Measurements from ENCODE around the gene SLC12A8.

GRCh38 chr3:125059488-125060245 is 152.9 kb downstream of the SLC12A8 start:
- no peak for TF ChIP-seq SIN3B (IDR thresholded peaks at IDR 0.05; ENCODE audit: low read length)
- TF ChIP-seq RCOR2 (CRISPR knock-in tag; IDR thresholded peaks at IDR 0.05) = no peak
- TF ChIP-seq REST (IDR thresholded peaks at IDR 0.05; ENCODE audit: borderline replicate concordance in 1 of 2, low read depth in 1 of 2, low read length in 2 of 2) = no peak
- TF ChIP-seq, protein P1, sequence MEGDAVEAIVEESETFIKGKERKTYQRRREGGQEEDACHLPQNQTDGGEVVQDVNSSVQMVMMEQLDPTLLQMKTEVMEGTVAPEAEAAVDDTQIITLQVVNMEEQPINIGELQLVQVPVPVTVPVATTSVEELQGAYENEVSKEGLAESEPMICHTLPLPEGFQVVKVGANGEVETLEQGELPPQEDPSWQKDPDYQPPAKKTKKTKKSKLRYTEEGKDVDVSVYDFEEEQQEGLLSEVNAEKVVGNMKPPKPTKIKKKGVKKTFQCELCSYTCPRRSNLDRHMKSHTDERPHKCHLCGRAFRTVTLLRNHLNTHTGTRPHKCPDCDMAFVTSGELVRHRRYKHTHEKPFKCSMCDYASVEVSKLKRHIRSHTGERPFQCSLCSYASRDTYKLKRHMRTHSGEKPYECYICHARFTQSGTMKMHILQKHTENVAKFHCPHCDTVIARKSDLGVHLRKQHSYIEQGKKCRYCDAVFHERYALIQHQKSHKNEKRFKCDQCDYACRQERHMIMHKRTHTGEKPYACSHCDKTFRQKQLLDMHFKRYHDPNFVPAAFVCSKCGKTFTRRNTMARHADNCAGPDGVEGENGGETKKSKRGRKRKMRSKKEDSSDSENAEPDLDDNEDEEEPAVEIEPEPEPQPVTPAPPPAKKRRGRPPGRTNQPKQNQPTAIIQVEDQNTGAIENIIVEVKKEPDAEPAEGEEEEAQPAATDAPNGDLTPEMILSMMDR (CRISPR knock-in tag; IDR thresholded peaks at IDR 0.05) = no peak
- TF ChIP-seq ZBTB8A (CRISPR knock-in tag; IDR thresholded peaks at IDR 0.05; ENCODE audit: borderline replicate concordance, low read depth) = no peak
- no peak for TF ChIP-seq MAX (IDR thresholded peaks at IDR 0.05)
- TF ChIP-seq, protein P2, sequence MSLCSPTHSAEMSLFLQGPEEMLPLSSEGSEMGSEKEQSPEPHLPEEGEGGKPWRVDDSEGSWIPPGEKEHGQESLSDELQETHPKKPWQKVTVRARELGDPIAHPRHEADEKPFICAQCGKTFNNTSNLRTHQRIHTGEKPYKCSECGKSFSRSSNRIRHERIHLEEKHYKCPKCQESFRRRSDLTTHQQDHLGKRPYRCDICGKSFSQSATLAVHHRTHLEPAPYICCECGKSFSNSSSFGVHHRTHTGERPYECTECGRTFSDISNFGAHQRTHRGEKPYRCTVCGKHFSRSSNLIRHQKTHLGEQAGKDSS (CRISPR knock-in tag; IDR thresholded peaks at IDR 0.05; ENCODE audit: borderline replicate concordance, low read depth) = no peak
- TF ChIP-seq, protein P3, sequence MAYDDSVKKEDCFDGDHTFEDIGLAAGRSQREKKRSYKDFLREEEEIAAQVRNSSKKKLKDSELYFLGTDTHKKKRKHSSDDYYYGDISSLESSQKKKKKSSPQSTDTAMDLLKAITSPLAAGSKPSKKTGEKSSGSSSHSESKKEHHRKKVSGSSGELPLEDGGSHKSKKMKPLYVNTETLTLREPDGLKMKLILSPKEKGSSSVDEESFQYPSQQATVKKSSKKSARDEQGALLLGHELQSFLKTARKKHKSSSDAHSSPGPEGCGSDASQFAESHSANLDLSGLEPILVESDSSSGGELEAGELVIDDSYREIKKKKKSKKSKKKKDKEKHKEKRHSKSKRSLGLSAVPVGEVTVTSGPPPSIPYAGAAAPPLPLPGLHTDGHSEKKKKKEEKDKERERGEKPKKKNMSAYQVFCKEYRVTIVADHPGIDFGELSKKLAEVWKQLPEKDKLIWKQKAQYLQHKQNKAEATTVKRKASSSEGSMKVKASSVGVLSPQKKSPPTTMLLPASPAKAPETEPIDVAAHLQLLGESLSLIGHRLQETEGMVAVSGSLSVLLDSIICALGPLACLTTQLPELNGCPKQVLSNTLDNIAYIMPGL (CRISPR knock-in tag; IDR thresholded peaks at IDR 0.05; ENCODE audit: borderline replicate concordance in 1 of 2, low read depth in 1 of 2) = no peak
- no peak for TF ChIP-seq ELF3 (CRISPR knock-in tag; IDR thresholded peaks at IDR 0.05)

Data from HepG2 (cell line).